ENCODE results near the gene ENO3.

DNA sequence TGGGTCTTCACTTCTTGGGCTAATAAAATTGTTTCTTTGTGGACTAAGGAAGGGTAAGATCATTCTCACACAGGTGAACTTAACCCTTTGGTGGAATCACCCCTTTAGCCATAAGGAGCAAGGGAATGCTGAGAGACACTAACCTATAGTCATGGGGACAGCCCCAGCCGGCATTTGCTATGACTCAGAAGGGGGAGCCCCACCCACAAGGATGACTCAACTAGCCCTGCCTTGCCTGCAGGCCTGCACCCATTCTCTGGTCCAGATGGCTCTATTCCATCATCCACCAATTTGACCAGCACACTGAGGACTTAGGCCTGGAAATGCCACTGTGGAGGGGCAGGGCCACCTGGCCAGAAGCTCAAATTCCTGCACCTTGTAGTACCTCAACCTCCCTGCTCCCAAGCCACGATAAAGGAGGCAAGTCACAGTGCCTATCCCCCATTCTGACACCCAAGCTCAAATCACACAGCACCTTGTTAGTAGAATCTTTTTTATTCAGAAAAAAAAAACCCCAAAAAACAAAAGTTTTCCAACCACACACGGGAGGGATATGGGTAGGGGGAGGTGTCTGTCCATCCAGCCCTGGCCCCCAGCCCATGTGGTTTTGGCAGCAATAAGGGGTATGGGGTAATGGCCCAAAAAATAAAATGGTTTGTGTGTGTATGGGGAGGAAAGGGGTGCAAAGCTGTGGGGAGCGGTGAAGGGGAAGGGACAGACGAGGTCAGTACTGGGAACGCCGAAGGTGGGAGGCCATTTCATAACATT is 5.6 kb upstream of the ENO3 start:
- TF ChIP-seq POLR2A (IDR thresholded peaks at IDR 0.05; ENCODE audit: low read length) (peak; percentile 57), GATA1 (IDR thresholded peaks at IDR 0.05; ENCODE audit: low read depth, low read length) (no peak)
